Right kidney (tissue), 1 donor: ENCODE data around the gene TCEAL9.
A peak's percentile ranks its signal among the peaks of the same experiment; 100 is the strongest.
"Not testable (repeated sequence)": the region's sequence is repeated elsewhere in the genome, so short reads cannot be mapped to it uniquely, and the experiment has no call there.

Experiments used
- DNase-seq: peaks from one replicate; pipeline ENCODE4 v3.0.0-alpha.2; 2016

TCEAL9 gene

GRCh38 chrX:103363046-103363445 lies 6.7 kb downstream of the TCEAL9 start:
- DNase-seq: no peak

- DNase-seq: no peak
Measured at GRCh38 chrX:103367502-103367901, 11.2 kb downstream of the TCEAL9 start.

GRCh38 chrX:103369479-103369878 lies 13.2 kb downstream of the TCEAL9 start:
- DNase-seq: no peak

GRCh38 chrX:103372886-103373285 lies 16.6 kb downstream of the TCEAL9 start:
- no peak for DNase-seq

- DNase-seq: no peak
Measured at GRCh38 chrX:103373581-103373980, 17.3 kb downstream of the TCEAL9 start.

- peak; percentile 76 for DNase-seq
Measured at GRCh38 chrX:103376118-103376978, 20.0 kb downstream of the TCEAL9 start, which contains the start of gene BEX3. TSS of gene BEX3 (plus strand) at chrX:103376538. CDS start at chrX:103377522, 984 bp downstream.

- DNase-seq: no peak
Measured at GRCh38 chrX:103376979-103377324, 20.6 kb downstream of the TCEAL9 start.

- DNase-seq: no peak
Measured at GRCh38 chrX:103378990-103379389, 22.7 kb downstream of the TCEAL9 start.

GRCh38 chrX:103382877-103383276 lies 26.6 kb downstream of the TCEAL9 start:
- DNase-seq: no peak

- DNase-seq: no peak
Measured at GRCh38 chrX:103384672-103385071, 28.4 kb downstream of the TCEAL9 start.

- DNase-seq: not testable (repeated sequence)
Measured at GRCh38 chrX:103385283-103385830, 29.1 kb downstream of the TCEAL9 start.

- DNase-seq: no peak
Measured at GRCh38 chrX:103386332-103386731, 30.0 kb downstream of the TCEAL9 start.

GRCh38 chrX:103393487-103393886 lies 37.2 kb downstream of the TCEAL9 start:
- no peak for DNase-seq

- DNase-seq: no peak
Measured at GRCh38 chrX:103396186-103396585, 39.9 kb downstream of the TCEAL9 start.

- DNase-seq: no peak
Measured at GRCh38 chrX:103396660-103397059, 40.4 kb downstream of the TCEAL9 start.

GRCh38 chrX:103397707-103398106 lies 41.4 kb downstream of the TCEAL9 start:
- no peak for DNase-seq

GRCh38 chrX:103398421-103398864 lies 42.1 kb downstream of the TCEAL9 start:
- DNase-seq: no peak

GRCh38 chrX:103399744-103400143 lies 43.4 kb downstream of the TCEAL9 start:
- no peak for DNase-seq

GRCh38 chrX:103400931-103401330 lies 44.6 kb downstream of the TCEAL9 start:
- no peak for DNase-seq

- peak; percentile 69 for DNase-seq
Measured at GRCh38 chrX:103404231-103405008, 48.1 kb downstream of the TCEAL9 start.

GRCh38 chrX:103405009-103405333 lies 48.7 kb downstream of the TCEAL9 start:
- DNase-seq: no peak

GRCh38 chrX:103406256-103406655 lies 50.0 kb downstream of the TCEAL9 start:
- DNase-seq: no peak

GRCh38 chrX:103407776-103408175 lies 51.5 kb downstream of the TCEAL9 start:
- DNase-seq: no peak
